Effector CD8-positive, alpha-beta T cell (primary cell): ENCODE measurements around the gene GPR89A.
A peak's percentile ranks its signal among the peaks of the same experiment; 100 is the strongest.
"Not testable (repeated sequence)": the region's sequence is repeated elsewhere in the genome, so short reads cannot be mapped to it uniquely, and the experiment has no call there.

Source experiments
- DNase-seq: peaks from one replicate; lab custom pipeline; 2025; lab: John Stamatoyannopoulos, UW
- total RNA-seq, 4 experiments: gene quantifications; one replicate each; lab custom pipeline; 2026; lab: John Stamatoyannopoulos, UW

Gene GPR89A
- 6.6 to 11.1 (median 8.6) reads per million in 4 experiments for total RNA-seq

GRCh38 chr1:145607833-145608733, at the start of gene GPR89A:
Gene GPR89A, plus strand, starts transcription at chr1:145607988. Its CDS starts 146 bp downstream, at chr1:145608134.
- DNase-seq: peak; percentile 91

GRCh38 chr1:145586820-145587219, 21.0 kb upstream of the GPR89A start:
- DNase-seq: not testable (repeated sequence)

GRCh38 chr1:145590806-145591205, 17.0 kb upstream of the GPR89A start:
- peak; percentile 16 for DNase-seq

GRCh38 chr1:145592347-145592746, 15.4 kb upstream of the GPR89A start:
- DNase-seq: not testable (repeated sequence)

GRCh38 chr1:145595421-145595820, 12.4 kb upstream of the GPR89A start:
- DNase-seq: not testable (repeated sequence)

- not testable (repeated sequence) for DNase-seq
Measured at GRCh38 chr1:145596236-145596635, 11.6 kb upstream of the GPR89A start.

- DNase-seq: not testable (repeated sequence)
Measured at GRCh38 chr1:145599426-145599825, 8.4 kb upstream of the GPR89A start.

GRCh38 chr1:145601593-145601992, 6.2 kb upstream of the GPR89A start:
- no peak for DNase-seq

- DNase-seq: not testable (repeated sequence)
Measured at GRCh38 chr1:145606840-145607239, 948 bp upstream of the GPR89A start.

GRCh38 chr1:145607289-145607688, 499 bp upstream of the GPR89A start:
- not testable (repeated sequence) for DNase-seq

- not testable (repeated sequence) for DNase-seq
Measured at GRCh38 chr1:145610744-145611143, 3.0 kb downstream of the GPR89A start.

- not testable (repeated sequence) for DNase-seq
Measured at GRCh38 chr1:145620073-145620472, 12.3 kb downstream of the GPR89A start.

- DNase-seq: not testable (repeated sequence)
Measured at GRCh38 chr1:145622177-145622576, 14.4 kb downstream of the GPR89A start.

GRCh38 chr1:145636237-145636636, 28.4 kb downstream of the GPR89A start:
- not testable (repeated sequence) for DNase-seq

- DNase-seq: not testable (repeated sequence)
Measured at GRCh38 chr1:145641886-145642285, 34.1 kb downstream of the GPR89A start.

GRCh38 chr1:145643990-145644389, 36.2 kb downstream of the GPR89A start:
- not testable (repeated sequence) for DNase-seq

- not testable (repeated sequence) for DNase-seq
Measured at GRCh38 chr1:145656245-145656943, 48.6 kb downstream of the GPR89A start.

- DNase-seq: not testable (repeated sequence)
Measured at GRCh38 chr1:145662502-145662901, 54.7 kb downstream of the GPR89A start.

- DNase-seq: not testable (repeated sequence)
Measured at GRCh38 chr1:145665015-145665414, 57.2 kb downstream of the GPR89A start.

GRCh38 chr1:145670995-145671745, 63.4 kb downstream of the GPR89A start:
- not testable (repeated sequence) for DNase-seq

GRCh38 chr1:145673217-145673616, 65.4 kb downstream of the GPR89A start:
- DNase-seq: not testable (repeated sequence)

- DNase-seq: not testable (repeated sequence)
Measured at GRCh38 chr1:145684858-145685257, 77.1 kb downstream of the GPR89A start.
